Measurements from ENCODE around the gene CNOT6.

The CNOT6 gene

DNA sequence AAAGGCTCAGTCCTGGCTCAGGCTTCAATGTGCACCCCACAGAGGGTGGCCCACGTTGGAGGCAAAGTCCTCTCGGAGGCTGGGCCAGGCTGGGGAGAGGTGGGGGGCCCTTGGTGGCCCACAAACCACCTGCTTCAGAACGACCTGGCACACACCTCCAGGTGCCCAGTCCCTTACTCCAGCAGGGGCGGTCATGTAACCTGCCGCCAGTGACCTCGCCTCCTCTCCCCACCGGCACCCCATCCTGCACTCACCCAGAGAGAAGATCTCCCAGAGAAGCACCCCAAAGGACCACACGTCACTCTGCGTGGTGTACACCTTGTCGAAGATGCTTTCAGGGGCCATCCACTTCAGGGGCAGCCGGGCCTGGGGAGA, 119.6 kb downstream of the CNOT6 start:
- DNase-seq (ENCODE audit: low read depth in 1 of 2, low spot score in 1 of 2): no peak

GRCh38 chr5:180618487-180618828, 124.3 kb downstream of the CNOT6 start:
- DNase-seq (ENCODE audit: low read depth in 1 of 2, low spot score in 1 of 2): no peak

DNA sequence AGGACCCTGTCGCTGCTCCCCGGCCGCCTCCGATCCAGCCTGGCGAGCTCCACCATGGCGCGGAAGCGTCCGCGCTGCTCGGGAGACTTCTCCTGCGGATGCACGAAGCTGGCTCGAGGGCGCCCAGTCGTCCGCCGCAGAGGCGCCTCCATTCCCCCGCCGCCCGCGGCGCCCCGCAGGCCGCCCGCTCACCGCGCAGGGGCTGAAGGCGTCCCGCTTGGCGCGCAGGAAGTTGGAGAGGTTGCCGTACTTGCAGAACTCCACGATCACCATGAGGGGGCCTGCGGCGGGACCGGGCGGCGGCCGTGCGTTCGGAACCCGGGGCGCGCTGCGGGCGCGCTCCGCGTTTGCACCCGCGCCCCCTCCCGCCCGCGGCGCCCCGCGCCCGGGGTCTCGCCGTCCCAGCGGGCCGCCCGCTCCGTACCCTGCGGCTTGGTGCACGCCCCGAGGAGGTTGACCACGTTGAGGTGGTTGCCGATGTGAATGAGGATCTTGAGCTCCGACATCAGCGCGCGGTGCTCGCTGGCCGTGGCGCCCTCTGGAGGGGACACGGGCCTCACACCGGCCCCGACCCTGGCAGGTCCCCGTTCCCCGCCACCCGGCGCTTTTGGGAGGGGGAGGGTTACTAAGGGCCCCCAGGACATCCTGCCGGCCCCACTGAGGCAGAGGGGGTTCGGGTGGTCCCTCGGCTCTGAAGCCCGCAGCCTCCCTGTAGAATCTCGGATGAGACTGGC, 124.8 kb downstream of the CNOT6 start:
- DNase-seq (ENCODE audit: low read depth in 1 of 2, low spot score in 1 of 2): no peak

- no peak for DNase-seq (ENCODE audit: low read depth in 1 of 2, low spot score in 1 of 2)
Observed at GRCh38 chr5:180619563-180619915, 125.4 kb downstream of the CNOT6 start.

DNA sequence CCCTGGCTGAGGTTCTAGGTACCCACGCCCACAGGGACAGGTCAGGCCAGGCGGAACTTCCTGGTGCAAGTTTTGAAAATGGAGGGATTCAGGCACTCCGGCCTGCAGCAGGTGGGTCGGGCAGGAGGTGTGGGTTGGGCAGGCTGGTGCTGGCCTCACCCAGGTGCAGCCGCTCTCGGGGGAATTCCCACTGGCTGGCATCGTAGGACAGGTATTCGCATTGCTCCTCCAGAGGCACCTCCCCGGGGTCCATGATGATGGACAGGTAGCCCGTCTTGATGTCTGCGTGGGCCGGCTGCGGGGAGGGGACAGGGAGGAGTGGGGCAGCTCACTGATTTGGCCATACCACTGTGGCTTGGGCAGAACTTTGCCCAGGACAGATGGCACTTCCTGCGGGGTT, 125.8 kb downstream of the CNOT6 start:
- DNase-seq (ENCODE audit: low read depth in 1 of 2, low spot score in 1 of 2): no peak

DNA sequence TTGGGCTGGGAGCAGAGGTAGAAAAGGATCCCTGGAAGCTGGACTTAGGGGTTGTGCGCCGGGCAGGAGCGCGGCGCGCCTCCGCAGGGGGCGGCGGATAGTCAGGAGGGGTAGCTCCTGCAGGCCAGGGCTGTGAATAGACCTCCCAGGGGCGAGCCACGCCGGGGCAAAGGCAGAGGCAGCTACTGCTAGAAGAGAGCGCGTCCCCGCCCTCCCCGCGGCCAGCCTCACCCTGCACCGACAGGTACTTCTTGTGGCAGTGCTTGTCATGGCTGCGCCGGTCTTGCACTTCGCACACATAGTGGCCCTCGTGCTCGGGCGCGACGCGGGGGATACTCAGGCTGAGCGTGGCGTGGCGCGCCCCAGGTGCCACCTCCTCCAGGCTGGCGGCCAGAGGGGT, 127.1 kb downstream of the CNOT6 start:
- no peak for DNase-seq (ENCODE audit: low read depth in 1 of 2, low spot score in 1 of 2)

- DNase-seq (ENCODE audit: low read depth in 1 of 2, low spot score in 1 of 2): no peak
Observed at GRCh38 chr5:180622910-180623309, 128.7 kb downstream of the CNOT6 start.

- no peak for DNase-seq (ENCODE audit: low read depth in 1 of 2, low spot score in 1 of 2)
Observed at GRCh38 chr5:180623411-180623834, 129.2 kb downstream of the CNOT6 start.

DNA sequence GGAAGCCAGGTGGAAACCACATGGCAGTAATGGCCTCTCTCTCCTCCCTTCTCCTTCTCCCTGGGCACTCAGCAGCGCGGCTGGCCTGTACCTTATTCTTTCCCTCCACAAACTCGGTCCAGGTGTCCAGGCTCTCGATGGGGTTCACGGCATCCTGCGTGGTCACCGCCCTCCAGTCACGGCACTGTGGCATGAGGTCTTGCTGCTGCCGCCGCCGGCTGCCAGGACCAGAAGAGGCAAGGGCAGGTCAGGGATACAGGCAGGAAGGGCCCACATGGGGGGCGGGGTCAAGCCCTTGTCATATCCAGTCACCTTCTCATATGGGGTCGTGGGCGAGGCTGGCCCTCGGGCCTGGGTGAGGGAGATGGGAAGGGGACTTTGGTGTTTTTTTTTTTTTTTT, 129.7 kb downstream of the CNOT6 start:
- no peak for DNase-seq (ENCODE audit: low read depth in 1 of 2, low spot score in 1 of 2)

DNA sequence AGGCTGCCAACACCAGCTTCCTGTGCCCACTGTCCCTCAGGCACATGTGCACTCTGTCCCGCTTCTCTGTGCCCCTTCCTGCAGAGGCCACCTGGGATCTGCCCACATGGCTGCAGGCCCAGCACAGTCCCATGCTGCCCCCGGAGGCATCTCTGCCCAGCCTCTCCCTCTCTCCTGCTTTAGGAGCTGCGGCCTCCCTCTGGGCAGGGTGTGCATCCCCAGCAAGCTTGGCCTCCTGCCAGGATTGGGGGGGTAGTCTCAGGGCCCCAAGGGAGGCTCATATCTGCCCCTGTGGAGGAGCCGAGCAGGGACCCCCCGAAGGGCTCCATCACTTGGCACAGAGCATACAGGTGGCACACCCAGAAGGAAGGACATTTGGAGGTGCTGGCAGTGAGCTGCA, 130.4 kb downstream of the CNOT6 start:
- no peak for DNase-seq (ENCODE audit: low read depth in 1 of 2, low spot score in 1 of 2)

- DNase-seq (ENCODE audit: low read depth in 1 of 2, low spot score in 1 of 2): no peak
Observed at GRCh38 chr5:180625125-180625790, 131.1 kb downstream of the CNOT6 start.

- no peak for DNase-seq (ENCODE audit: low read depth in 1 of 2, low spot score in 1 of 2)
Observed at GRCh38 chr5:180625791-180626660, 131.8 kb downstream of the CNOT6 start.

- DNase-seq (ENCODE audit: low read depth in 1 of 2, low spot score in 1 of 2): no peak
Observed at GRCh38 chr5:180626661-180627385, 132.6 kb downstream of the CNOT6 start.

DNA sequence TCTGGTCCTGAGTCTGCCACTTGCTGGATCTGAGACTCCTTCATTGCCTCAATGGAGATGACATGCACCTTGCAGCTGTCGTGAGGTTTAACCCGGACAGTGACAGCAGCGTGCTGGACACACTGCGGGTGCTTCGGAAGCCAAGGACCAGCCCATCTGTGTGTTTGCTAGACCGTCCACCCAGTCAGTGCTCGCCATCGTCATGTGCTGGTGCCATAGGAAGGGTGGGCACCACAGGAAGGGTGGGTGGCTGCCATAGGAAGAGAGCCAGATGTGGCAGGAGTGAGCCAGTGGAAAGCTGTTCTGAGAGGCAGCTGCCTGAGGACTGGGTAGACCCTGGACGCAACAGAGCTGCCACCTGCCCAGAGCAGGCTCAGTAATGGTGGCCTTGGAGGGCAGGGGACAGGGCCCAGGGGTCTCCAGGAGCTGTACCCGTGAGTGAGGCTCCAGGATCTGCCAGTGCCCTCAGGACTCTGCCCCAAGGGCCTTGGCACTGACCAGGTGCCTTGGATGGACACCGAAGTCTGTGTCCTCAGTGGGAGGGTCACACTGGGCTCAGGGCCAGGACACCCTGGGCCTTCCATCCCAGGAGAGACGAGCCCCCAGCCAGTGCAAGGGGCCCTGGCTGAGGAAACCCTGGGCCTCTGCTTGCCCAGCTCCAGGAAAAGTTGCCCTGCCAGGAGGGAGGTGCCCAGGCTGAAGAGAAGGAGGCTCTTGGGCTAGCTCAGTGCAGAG, 133.4 kb downstream of the CNOT6 start:
- no peak for DNase-seq (ENCODE audit: low read depth in 1 of 2, low spot score in 1 of 2)
